GM12864 (cell line): ENCODE measurements around the gene TMEM9B.

ENCODE experiments used
- DNase-seq: peaks from one replicate; pipeline ENCODE4 v3.0.0-alpha.2; 2011; ENCODE audit warnings: low read depth
- H3K4me3 ChIP-seq: 2 replicates; pipeline ENCODE4 v1.5.1; 2011; ENCODE audit warnings: mild to moderate bottlenecking, low read depth, low read length, control low read depth
- TF ChIP-seq, protein P1 (sequence below): IDR thresholded peaks from 2 replicates; pipeline ENCODE4 v1.5.1; 2011; ENCODE audit warnings: low read depth, mild to moderate bottlenecking, moderate library complexity, low read length, control low read depth, inconsistent platforms; ENCODE audit errors: missing control alignments

TMEM9B gene

GRCh38 chr11:9003573-9004182 lies 39.4 kb upstream of the TMEM9B start, which contains the start of gene NRIP3:
TSS of gene NRIP3 (minus strand) at chr11:9004001. CDS start at chr11:9003935, 66 bp downstream.
- no peak for DNase-seq
- H3K4me3 ChIP-seq = peak within 1 kb of the TSS; percentile 22
- TF ChIP-seq, protein P1, sequence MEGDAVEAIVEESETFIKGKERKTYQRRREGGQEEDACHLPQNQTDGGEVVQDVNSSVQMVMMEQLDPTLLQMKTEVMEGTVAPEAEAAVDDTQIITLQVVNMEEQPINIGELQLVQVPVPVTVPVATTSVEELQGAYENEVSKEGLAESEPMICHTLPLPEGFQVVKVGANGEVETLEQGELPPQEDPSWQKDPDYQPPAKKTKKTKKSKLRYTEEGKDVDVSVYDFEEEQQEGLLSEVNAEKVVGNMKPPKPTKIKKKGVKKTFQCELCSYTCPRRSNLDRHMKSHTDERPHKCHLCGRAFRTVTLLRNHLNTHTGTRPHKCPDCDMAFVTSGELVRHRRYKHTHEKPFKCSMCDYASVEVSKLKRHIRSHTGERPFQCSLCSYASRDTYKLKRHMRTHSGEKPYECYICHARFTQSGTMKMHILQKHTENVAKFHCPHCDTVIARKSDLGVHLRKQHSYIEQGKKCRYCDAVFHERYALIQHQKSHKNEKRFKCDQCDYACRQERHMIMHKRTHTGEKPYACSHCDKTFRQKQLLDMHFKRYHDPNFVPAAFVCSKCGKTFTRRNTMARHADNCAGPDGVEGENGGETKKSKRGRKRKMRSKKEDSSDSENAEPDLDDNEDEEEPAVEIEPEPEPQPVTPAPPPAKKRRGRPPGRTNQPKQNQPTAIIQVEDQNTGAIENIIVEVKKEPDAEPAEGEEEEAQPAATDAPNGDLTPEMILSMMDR = no peak

DNA sequence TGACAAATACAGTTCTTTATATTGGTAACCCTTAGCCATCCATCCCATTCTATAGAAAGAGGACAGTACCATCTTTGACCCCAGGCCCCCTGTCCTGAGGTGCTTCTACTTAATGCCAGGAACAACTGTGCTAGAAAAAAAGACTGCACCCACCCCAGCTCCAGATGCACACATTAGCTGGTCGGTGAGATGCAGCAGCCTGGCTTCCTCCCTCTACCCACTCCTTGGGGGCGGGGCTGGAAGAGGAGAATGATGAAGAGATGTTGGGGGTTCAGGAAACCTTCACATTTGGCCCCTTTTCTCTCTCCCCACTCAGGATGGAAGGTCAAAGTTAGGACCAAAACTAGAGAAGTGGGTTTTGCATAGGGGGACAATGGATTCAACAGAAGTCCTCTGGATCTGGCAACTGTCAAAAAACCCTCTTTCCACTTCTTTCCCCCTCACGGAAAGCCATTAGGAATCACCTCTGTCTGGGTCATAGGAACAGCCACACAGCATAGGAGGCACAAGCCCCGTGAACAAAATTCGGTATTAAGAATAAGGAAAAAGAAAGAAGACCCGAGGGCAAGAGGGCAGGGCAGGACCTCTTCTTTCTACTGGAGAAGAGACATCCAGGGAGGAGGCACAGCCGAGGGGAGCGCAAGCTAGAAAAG lies 38.8 kb upstream of the TMEM9B start:
- no peak for DNase-seq
- TF ChIP-seq, protein P1 = no peak
- peak overlapping the region; percentile 22 for H3K4me3 ChIP-seq

GRCh38 chr11:9001736-9002135 lies 37.5 kb upstream of the TMEM9B start:
- TF ChIP-seq, protein P1 = no peak
- no peak overlapping the region for H3K4me3 ChIP-seq
- no peak for DNase-seq

DNA sequence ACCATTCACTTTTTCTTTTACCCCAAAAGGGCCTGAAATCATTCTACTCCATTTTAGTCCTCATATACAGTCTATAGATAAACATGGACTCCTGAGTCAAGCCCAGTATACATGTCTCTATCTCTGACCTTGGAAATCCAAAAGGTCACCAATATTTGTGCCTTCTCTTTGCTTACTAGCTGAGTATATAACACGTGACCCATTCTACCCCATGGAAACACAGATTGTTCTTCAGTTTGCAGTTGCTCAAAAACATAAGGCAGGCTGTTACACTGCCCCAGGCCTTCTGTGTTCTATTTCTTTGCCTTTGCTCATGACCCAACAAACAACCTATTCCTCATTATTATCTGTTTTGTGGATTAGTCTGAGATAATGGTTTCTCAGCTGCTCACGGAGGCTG lies 33.8 kb upstream of the TMEM9B start:
- no peak for DNase-seq
- no peak overlapping the region for H3K4me3 ChIP-seq
- TF ChIP-seq, protein P1 = no peak

GRCh38 chr11:8997451-8997850 lies 33.2 kb upstream of the TMEM9B start:
- TF ChIP-seq, protein P1 = no peak
- H3K4me3 ChIP-seq = no peak overlapping the region
- no peak for DNase-seq

GRCh38 chr11:8989453-8989852 lies 25.2 kb upstream of the TMEM9B start:
- DNase-seq = no peak
- TF ChIP-seq, protein P1 = no peak
- no peak overlapping the region for H3K4me3 ChIP-seq
